K562 (cell line): Measurements from ENCODE around the gene MBOAT1. TPM values are rescaled to one million over a fixed set of nuclear protein-coding genes. Genes with fewer than 3 reads are reported as not detected.

Experiments used
- ATAC-seq: fragments of 200-7000 bp; cut with Tn5 transposase; 3 replicates; pipeline ENCODE4 v1.9.1; 2020; ENCODE audit warnings: moderate library complexity
- BruUV-seq: library from RNA; stranded (reverse); fragments of 400-500 nt; replicated peaks from 2 replicates; lab custom pipeline; 2021; lab: Mats Ljungman, UMichigan
- CTCF ChIA-PET: fragments of 300-600 bp; formaldehyde crosslinking; extraction: SDS; loops from one replicate; lab custom pipeline; 2021; ENCODE audit warnings: low intra/inter-chr PET ratio; lab: Yijun Ruan, JAX
- POLR2A ChIA-PET: fragments of 300-600, 350-650 bp; sonication (Branson Sonifier 250); formaldehyde crosslinking; extraction: SDS; loops from one replicate; lab custom pipeline; 2021; ENCODE audit warnings: antibody characterized with exemption, inconsistent platforms; lab: Yijun Ruan, JAX
- DNase-seq, 4 experiments: peaks; one replicate each; pipeline versions ENCODE4 v3.0.0 to v3.0.0-alpha.2; 2011 to 2018; ENCODE audit warnings: low spot score in 3 of 4, mixed read lengths in 3 of 4; ENCODE audit errors: extremely low read depth in 1 of 4
- FAIRE-seq: peaks from 2 replicates; lab custom pipeline; 2011; peaks lifted over from hg19 to GRCh38; lab: Jason Lieb, UNC
- H2AFZ ChIP-seq: 2 replicates; pipeline ENCODE4 v1.6.0; 2011; ENCODE audit warnings: low read depth, low read length, control low read depth, inconsistent platforms
- H3K27ac ChIP-seq: fragments of 200-600 bp; 3 replicates; pipeline ENCODE4 v1.8.0; 2011; ENCODE audit warnings: low read depth, mild to moderate bottlenecking, control low read depth, inconsistent platforms, low read length, moderate library complexity, mixed read lengths; ENCODE audit errors: extremely low read depth
- H3K27me3 ChIP-seq, 2 experiments: fragments of 300-600 bp in 1 of 2; 2 replicates in 1 of 2; 3 replicates in 1 of 2; pipeline versions ENCODE4 v1.6.0 to v1.8.0; 2011; ENCODE audit warnings: inconsistent platforms in 2 of 2, low read length in 2 of 2, mild to moderate bottlenecking in 1 of 2, mixed read lengths in 1 of 2, moderate library complexity in 1 of 2; ENCODE audit not compliant: control insufficient read depth in 2 of 2, insufficient read depth in 2 of 2
- H3K36me3 ChIP-seq: fragments of 300-600 bp; 3 replicates; pipeline ENCODE4 v1.8.0; 2011; ENCODE audit warnings: mild to moderate bottlenecking, low read length, inconsistent platforms; ENCODE audit not compliant: control insufficient read depth, insufficient read depth
- H3K4me1 ChIP-seq, 2 experiments: fragments of 200-600 bp in 1 of 2; replicated peaks in 1 of 2; 2 replicates in 1 of 2; 3 replicates in 1 of 2; pipeline versions ENCODE4 v1.5.1 to v1.8.0; 2011; ENCODE audit warnings: inconsistent platforms in 2 of 2, low read length in 2 of 2, mild to moderate bottlenecking in 1 of 2, mixed read lengths in 1 of 2, moderate library complexity in 1 of 2; ENCODE audit not compliant: control insufficient read depth in 2 of 2, insufficient read depth in 2 of 2
- H3K4me2 ChIP-seq: 2 replicates; pipeline ENCODE4 v1.6.1; 2011; ENCODE audit warnings: low read length, control low read depth, inconsistent platforms, mixed read lengths; ENCODE audit not compliant: insufficient read depth
- H3K4me3 ChIP-seq: fragments of 200-600 bp; sonication (generic), shearing (Covaris generic); 2 replicates; pipeline ENCODE4 v1.5.1; 2016; ENCODE audit warnings: control low read depth, inconsistent platforms
- H3K79me2 ChIP-seq: fragments of 200-600 bp; 3 replicates; pipeline ENCODE4 v1.8.0; 2011; ENCODE audit warnings: low read length, inconsistent platforms; ENCODE audit not compliant: control insufficient read depth, insufficient read depth
- H3K9ac ChIP-seq, 2 experiments: 2 replicates each; pipeline versions ENCODE4 v1.6.0 to v1.6.1; 2011; ENCODE audit warnings: low read depth in 2 of 2, low read length in 2 of 2, control low read depth in 1 of 2, inconsistent platforms in 1 of 2, mild to moderate bottlenecking in 1 of 2, mixed read lengths in 1 of 2; ENCODE audit not compliant: insufficient read depth in 1 of 2
- H3K9me1 ChIP-seq: one replicate; pipeline ENCODE4 v1.6.0; 2011; ENCODE audit warnings: inconsistent platforms, mild to moderate bottlenecking, low read length, moderate library complexity; ENCODE audit not compliant: control insufficient read depth, insufficient read depth
- H3K9me3 ChIP-seq: replicated peaks from 2 replicates; pipeline ENCODE4 v1.5.1; 2011; ENCODE audit warnings: low read depth, low read length, inconsistent platforms; ENCODE audit not compliant: control insufficient read depth, insufficient read depth
- H4K20me1 ChIP-seq: replicated peaks from 2 replicates; pipeline ENCODE4 v1.6.1; 2011; ENCODE audit warnings: low read length, inconsistent platforms, mixed read lengths; ENCODE audit not compliant: control insufficient read depth, insufficient read depth
- CBFB ChIP-seq: sonication (generic); formaldehyde crosslinking; IDR thresholded peaks from 2 replicates; pipeline ENCODE4 v1.4.0; 2020; ENCODE audit warnings: mild to moderate bottlenecking, missing genetic modification reagents
- CHD7 ChIP-seq: fragments of 200-600 bp; sonication (generic); IDR thresholded peaks from one replicate; pipeline ENCODE4 v1.6.1; 2012; ENCODE audit warnings: mild to moderate bottlenecking, low read depth, low read length, inconsistent platforms
- COPS2 ChIP-seq: fragments of 450-650 bp; conservative IDR thresholded peaks from 2 replicates; pipeline ENCODE4 v1.6.1; 2016; ENCODE audit warnings: mild to moderate bottlenecking, moderate library complexity
- MCM5 ChIP-seq: fragments of 450-650 bp; IDR thresholded peaks from 2 replicates; pipeline ENCODE4 v1.6.1; 2016; ENCODE audit warnings: low read depth
- MYNN ChIP-seq, 2 experiments: sonication (generic); formaldehyde crosslinking in 1 of 2; IDR thresholded peaks; 2 replicates each; pipeline versions ENCODE4 v1.5.0 to v1.6.1; 2016 to 2020; ENCODE audit warnings: antibody characterized with exemption in 1 of 2, missing genetic modification reagents in 1 of 2
- NFE2 ChIP-seq: IDR thresholded peaks from 2 replicates; pipeline ENCODE4 v1.6.1; 2014; ENCODE audit warnings: antibody characterized with exemption, low read depth
- PHF20 ChIP-seq: fragments of 450-650 bp; IDR thresholded peaks from 2 replicates; pipeline ENCODE4 v1.6.1; 2018; ENCODE audit not compliant: partially characterized antibody
- ZBTB9 ChIP-seq: fragments of 450-650 bp; formaldehyde crosslinking; IDR thresholded peaks from 2 replicates; pipeline ENCODE4 v1.4.0; 2020; ENCODE audit warnings: mild to moderate bottlenecking, moderate library complexity
- ZNF24 ChIP-seq: fragments of 450-650 bp; IDR thresholded peaks from 2 replicates; pipeline ENCODE4 v1.6.1; 2016
- WGBS: fragments of 100-300 bp; shearing (Covaris generic); methylation state at CpG from one replicate; pipeline ENCODE4 v1.1.6; 2016; ENCODE audit warnings: low coverage, mixed read lengths; ENCODE audit not compliant: insufficient coverage; ENCODE audit errors: missing lambda C conversion rate; 5-methylcytosine and 5-hydroxymethylcytosine counted together
- in situ Hi-C: fragments of 300-500 bp; cut with MboI; formaldehyde crosslinking; loops from 4 replicates; pipeline ENCODE4 v1.15.0; 2018; ENCODE audit warnings: inconsistent platforms, mixed read lengths
- intact Hi-C: fragments of 100-400 bp; cut with micrococcal nuclease; formaldehyde crosslinking; loops from 2 replicates; pipeline ENCODE4 v1.14.2; 2022
- polyA plus RNA-seq, 8 experiments: library from polyadenylated mRNA; depleted of rRNA in 4 of 8; stranded (reverse) in 5 of 8; unstranded in 3 of 8; fragments of >200 nt; fragmentation: Nextera tagmentation in 2 of 8; fragmentation: Illumina TruSeq in 1 of 8; extraction: Ambion mirVana in 2 of 8; extraction: Trizol in 1 of 8; gene quantifications; 2 replicates each; pipeline versions ENCODE4 v1.2.1 to v1.2.3, GENCODE V29; 2011 to 2014; ENCODE audit warnings: inconsistent platforms in 1 of 8, missing spikeins in 1 of 8
- total RNA-seq, 7 experiments: library from RNA; depleted of rRNA in 6 of 7; stranded (reverse); fragments of >200 nt in 6 of 7; fragmentation: Illumina TruSeq in 2 of 7; extraction: Trizol in 2 of 7; gene quantifications; 2 replicates each; pipeline versions ENCODE4 v1.2.1 to v1.2.3, GENCODE V29; 2011 to 2021; ENCODE audit warnings: low replicate concordance in 1 of 7
- TF ChIP-seq, protein P1 (sequence below): sonication (generic); formaldehyde crosslinking; IDR thresholded peaks from 2 replicates; pipeline ENCODE4 v1.9.0; 2022; ENCODE audit warnings: mild to moderate bottlenecking, missing genetic modification reagents

The MBOAT1 gene
- total and polyA plus RNA-seq, 9 of the 15 experiments (the other 6 are each of a cell fraction or from before 2014, with no cell fraction given), result 0.13 to 16.5 (median 10.3) TPM

- intact Hi-C loops, result no loop called here
- Histone ChIP-seq H2AFZ (no peak overlapping the region), H3K9me1 (no peaks in the 10 kb centered on the region), H3K4me3 (no peak overlapping the region), H3K27me3 (no peaks in the 10 kb centered on the region), H3K79me2 (no peaks in the 10 kb centered on the region), H4K20me1 (no peaks in the 10 kb centered on the region), H3K36me3 (peaks cover 3% of the 10 kb centered on the region; the same call in 1 of the 3 replicates), H3K4me2 (no peak overlapping the region), H3K9me3 (no peaks in the 10 kb centered on the region), H3K27ac (no peak overlapping the region), H3K4me1 (no peaks in the 10 kb centered on the region; a peak in 1 of 5 replicates), H3K9ac (no peak overlapping the region)
- no peak for FAIRE-seq
- DNase-seq, result no peak
- POLR2A ChIA-PET, result interaction anchor here (0.7 to 1.4 kb wide), 3 partner anchors 10 to 34 kb away, joined by 3 to 6 read pairs (median 3); no protein-coding TSS in a partner anchor
- in situ Hi-C loops, result no loop called here
- BruUV-seq, result no TSS peak
- 88% methylated on average over 2 of the region's 2 CpGs for WGBS
- ATAC-seq, result no peak
- CTCF ChIA-PET, result no interaction called here
- TF ChIP-seq NFE2 (no peak), CHD7 (no peak), ZBTB9 (CRISPR knock-in tag) (no peak), ZNF24 (no peak), MCM5 (no peak), COPS2 (no peak), MYNN (IDR thresholded peaks at IDR 0.05) (no peak), MYNN (CRISPR knock-in tag; IDR thresholded peaks at IDR 0.05) (no peak), PHF20 (no peak), CBFB (CRISPR knock-in tag) (no peak)
- TF ChIP-seq, protein P1, sequence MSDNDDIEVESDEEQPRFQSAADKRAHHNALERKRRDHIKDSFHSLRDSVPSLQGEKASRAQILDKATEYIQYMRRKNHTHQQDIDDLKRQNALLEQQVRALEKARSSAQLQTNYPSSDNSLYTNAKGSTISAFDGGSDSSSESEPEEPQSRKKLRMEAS (CRISPR knock-in tag), result no peak
Measured at GRCh38 chr6:20182926-20183521, 29.2 kb downstream of the MBOAT1 start.
